NB4 (cell line): ENCODE measurements around the gene ZSWIM8.

Experiments used
- DNase-seq: peaks from one replicate; pipeline ENCODE4 v3.0.0; 2010; ENCODE audit warnings: low read depth
- H3K4me3 ChIP-seq: one replicate; pipeline ENCODE4 v1.5.1; 2011; ENCODE audit warnings: mild to moderate bottlenecking, low read depth, low read length, moderate library complexity
- CTCF ChIP-seq: IDR thresholded peaks from one replicate; pipeline ENCODE4 v1.5.1; 2012; ENCODE audit warnings: low read depth, low read length
- MAX ChIP-seq: IDR thresholded peaks from 2 replicates; pipeline ENCODE4 v1.6.1; 2011; ENCODE audit warnings: low read depth, low read length
- MYC ChIP-seq: IDR thresholded peaks from 2 replicates; pipeline ENCODE4 v1.6.1; 2011; ENCODE audit warnings: low read depth, low read length
- POLR2A ChIP-seq: IDR thresholded peaks from 2 replicates; pipeline ENCODE4 v1.6.1; 2011; ENCODE audit warnings: mild to moderate bottlenecking; ENCODE audit not compliant: insufficient read length; ENCODE audit errors: extremely low read depth

ZSWIM8 gene

GRCh38 chr10:73780301-73780700 lies 5.1 kb upstream of the ZSWIM8 start:
- H3K4me3 ChIP-seq = peak overlapping the region; percentile 90
- TF ChIP-seq MAX (no peak), MYC (no peak), POLR2A (no peak), CTCF (no peak)
- no peak for DNase-seq

GRCh38 chr10:73780966-73781365 lies 4.4 kb upstream of the ZSWIM8 start:
- H3K4me3 ChIP-seq = peak overlapping the region; percentile 90
- DNase-seq = peak; percentile 15
- no peak for TF ChIP-seq CTCF
- TF ChIP-seq MAX = no peak
- no peak for TF ChIP-seq MYC
- TF ChIP-seq POLR2A = no peak

GRCh38 chr10:73781548-73781878 lies 3.9 kb upstream of the ZSWIM8 start:
- H3K4me3 ChIP-seq = peak overlapping the region; percentile 90
- DNase-seq = no peak
- TF ChIP-seq MAX (no peak), POLR2A (no peak), CTCF (no peak), MYC (no peak)

- peak; percentile 96 for DNase-seq
- TF ChIP-seq CTCF (no peak), MAX (peak; percentile 90), MYC (peak; percentile 94), POLR2A (peak; percentile 97)
- peak within 1 kb of the TSS; percentile 90 for H3K4me3 ChIP-seq
Observed at GRCh38 chr10:73781879-73782748, 3.3 kb upstream of the ZSWIM8 start, which contains the start of gene CHCHD1. TSS of gene CHCHD1 (plus strand) at chr10:73782048. CDS start at chr10:73782076, 28 bp downstream.

GRCh38 chr10:73782749-73783085 lies 2.7 kb upstream of the ZSWIM8 start:
- no peak for DNase-seq
- peak overlapping the region; percentile 90 for H3K4me3 ChIP-seq
- TF ChIP-seq MYC = no peak
- TF ChIP-seq MAX = no peak
- no peak for TF ChIP-seq CTCF
- TF ChIP-seq POLR2A = no peak
